Measurements from ENCODE around the gene MBD3L3.
"Not testable (repeated sequence)": the region's sequence is repeated elsewhere in the genome, so short reads cannot be mapped to it uniquely, and the experiment has no call there.

The MBD3L3 gene

DNA sequence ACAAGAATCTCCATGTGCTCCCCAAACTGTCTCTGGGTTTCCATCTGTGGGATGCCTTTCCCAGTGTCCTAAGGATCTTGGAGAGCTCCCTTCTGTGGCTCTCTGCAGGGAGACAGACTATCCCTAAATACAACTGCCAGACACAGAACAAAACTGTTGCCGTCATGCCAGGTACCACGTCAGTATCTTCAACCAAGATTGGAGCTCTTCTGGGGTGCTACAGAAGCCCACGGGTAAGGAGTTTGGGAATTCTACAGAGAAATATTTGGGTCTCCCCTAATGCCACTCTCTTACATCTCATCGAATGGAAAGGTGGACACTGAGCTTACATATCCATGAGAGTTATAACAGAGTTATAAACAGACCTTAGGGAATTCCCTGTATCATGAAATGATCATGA, 4.9 kb upstream of the MBD3L3 start:
- FAIRE-seq = no peak

DNA sequence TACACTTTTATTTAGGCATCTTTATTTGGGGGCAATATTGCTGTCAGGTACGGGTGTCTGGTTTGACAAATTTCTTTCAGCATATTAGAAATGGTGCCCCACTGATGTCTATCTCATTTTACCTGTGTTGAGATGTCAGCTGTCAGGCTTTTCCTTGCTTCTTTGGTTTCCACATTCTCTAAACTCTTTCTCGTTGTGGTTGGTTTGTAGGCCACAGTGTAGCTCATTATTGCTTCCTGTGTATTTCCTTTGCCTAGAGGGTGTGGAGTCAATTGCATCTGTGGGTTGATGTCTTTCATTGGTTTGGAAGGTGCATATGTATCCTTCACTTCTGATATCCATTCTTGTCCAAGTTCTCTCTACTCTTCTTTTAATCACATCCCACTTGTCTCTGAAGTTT, 1.5 kb upstream of the MBD3L3 start:
- FAIRE-seq = peak; percentile 49

DNA sequence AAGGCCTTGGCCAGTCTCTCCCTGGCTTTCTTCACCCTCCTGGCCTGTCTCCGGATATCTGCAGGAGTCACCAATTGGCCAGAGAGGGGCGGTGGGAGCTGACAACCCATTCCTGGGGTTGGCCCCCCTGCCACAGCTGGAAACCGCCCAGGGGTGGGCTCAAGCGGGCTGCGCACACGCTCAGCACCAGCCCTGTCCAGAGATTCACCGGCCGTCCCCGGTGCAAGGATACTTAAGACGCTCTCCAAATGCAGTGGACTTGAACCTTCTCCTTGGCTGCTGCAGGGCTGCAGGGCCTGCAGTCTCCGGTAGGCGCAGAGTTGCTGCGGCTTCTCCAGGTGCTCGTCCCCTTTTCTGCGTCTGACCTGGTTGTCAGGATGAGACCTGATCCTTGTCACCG, 2.1 kb downstream of the MBD3L3 start:
- not testable (repeated sequence) for FAIRE-seq

GRCh38 chr19:7055679-7056078, 2.8 kb downstream of the MBD3L3 start:
- not testable (repeated sequence) for FAIRE-seq

DNA sequence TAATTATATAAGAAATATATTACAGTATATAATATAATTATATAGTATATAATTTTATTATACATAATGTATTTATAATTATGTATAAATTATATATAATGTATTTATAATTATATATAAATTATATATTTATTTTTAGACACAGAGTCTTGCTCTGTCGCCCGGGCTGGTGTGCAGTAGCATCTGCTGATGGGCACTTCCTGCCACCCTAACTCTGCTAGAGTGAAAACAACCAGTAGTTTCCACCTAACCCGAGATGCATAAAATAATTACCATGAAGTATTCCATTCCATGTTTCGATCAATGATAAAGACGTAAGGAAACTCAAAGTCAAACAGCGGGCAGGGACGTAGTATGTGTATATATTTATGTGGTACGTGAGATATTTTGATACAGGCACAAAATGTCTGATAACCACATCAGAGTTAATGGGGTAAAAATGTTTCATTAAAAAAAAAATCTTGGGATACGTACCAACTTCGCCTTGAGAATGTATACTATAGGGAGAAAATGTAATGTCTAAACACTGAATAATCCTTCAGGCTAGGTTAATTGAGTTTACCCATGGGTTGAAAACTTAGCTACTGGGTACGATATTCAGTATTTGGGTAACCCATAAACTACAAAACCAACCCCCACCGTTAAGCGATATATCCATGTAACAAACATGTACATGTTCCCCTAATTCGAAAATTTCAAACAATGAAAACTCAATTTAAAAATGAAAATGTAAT, 3.7 kb downstream of the MBD3L3 start:
- peak; percentile 91 for FAIRE-seq

DNA sequence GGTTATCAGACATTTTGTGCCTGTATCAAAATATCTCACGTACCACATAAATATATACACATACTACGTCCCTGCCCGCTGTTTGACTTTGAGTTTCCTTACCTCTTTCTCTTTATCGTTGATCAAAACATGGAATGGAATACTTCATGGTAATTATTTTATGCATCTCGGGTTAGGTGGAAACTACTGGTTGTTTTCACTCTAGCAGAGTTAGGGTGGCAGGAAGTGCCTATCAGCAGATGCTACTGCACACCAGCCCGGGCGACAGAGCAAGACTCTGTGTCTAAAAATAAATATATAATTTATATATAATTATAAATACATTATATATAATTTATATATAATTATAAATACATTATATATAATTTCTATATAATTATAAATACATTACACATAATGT, 5.6 kb downstream of the MBD3L3 start:
- not testable (repeated sequence) for FAIRE-seq

GRCh38 chr19:7051421-7051820, 7.1 kb downstream of the MBD3L3 start:
- not testable (repeated sequence) for FAIRE-seq

GRCh38 chr19:7049021-7049420, 9.5 kb downstream of the MBD3L3 start, which contains the start of gene MBD3L2:
TSS of gene MBD3L2 (plus strand) at chr19:7049321. CDS start at chr19:7049374, 53 bp downstream.
- FAIRE-seq = not testable (repeated sequence)

- FAIRE-seq = not testable (repeated sequence)
Measured at GRCh38 chr19:7041563-7041962, 16.9 kb downstream of the MBD3L3 start.

DNA sequence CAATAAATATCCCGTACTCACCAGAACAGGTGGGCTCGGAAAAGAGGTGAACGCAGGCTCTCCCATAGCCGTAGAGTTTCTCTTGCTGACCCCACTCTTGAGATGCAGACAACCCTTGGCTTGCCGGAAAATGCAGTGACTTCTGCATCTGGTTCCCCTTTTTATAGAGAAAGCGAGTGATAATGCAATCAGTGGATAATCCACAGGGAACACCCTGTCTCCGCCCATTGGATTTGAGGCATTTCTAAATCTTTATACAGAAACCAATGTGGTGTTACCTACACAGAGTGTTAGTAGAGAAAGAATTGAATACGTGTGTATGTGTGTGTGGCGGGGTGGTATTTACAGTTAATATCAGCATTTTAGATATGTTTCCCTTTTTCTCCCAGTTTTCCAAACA, 18.4 kb downstream of the MBD3L3 start, which contains the start of gene MBD3L4:
TSS of gene MBD3L4 (minus strand) at position 101 of the 400 bp plus-strand sequence. CDS start at position 66, 35 bp downstream.
- FAIRE-seq = not testable (repeated sequence)

- not testable (repeated sequence) for FAIRE-seq
Measured at GRCh38 chr19:7030278-7030677, 28.2 kb downstream of the MBD3L3 start, which contains the start of gene MBD3L5. TSS of gene MBD3L5 (plus strand) at chr19:7030578. CDS start at chr19:7030612, 34 bp downstream.

DNA sequence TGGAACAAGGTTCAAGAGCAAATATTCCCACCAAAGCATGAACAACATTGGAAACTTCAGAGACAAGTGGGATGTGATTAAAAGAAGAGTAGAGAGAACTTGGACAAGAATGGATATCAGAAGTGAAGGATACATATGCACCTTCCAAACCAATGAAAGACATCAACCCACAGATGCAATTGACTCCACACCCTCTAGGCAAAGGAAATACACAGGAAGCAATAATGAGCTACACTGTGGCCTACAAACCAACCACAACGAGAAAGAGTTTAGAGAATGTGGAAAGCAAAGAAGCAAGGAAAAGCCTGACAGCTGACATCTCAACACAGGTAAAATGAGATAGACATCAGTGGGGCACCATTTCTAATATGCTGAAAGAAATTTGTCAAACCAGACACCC, 29.7 kb downstream of the MBD3L3 start:
- not testable (repeated sequence) for FAIRE-seq

- FAIRE-seq = not testable (repeated sequence)
Measured at GRCh38 chr19:7021331-7021730, 37.1 kb downstream of the MBD3L3 start, which contains the start of gene MBD3L2B. TSS of gene MBD3L2B (minus strand) at chr19:7021431. CDS start at chr19:7021397, 34 bp downstream.

DNA sequence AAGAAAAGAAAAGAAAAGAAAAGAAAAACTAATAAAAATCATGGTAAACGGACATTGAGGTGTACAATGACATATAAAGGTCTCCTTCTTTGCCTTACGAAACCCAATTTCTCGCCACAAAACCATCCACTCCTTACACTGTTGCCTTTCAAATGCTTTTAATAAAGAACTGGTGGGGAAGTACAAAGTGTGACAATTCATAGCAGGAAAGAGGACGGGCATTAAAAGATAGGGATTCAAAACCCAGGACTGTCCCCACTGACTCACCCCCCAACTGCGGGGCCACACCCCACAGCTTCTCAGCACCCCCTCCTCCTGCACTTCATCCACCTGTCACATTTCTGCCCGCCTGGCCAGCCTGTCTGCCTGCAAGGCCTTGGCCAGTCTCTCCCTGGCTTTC, 39.6 kb downstream of the MBD3L3 start:
- FAIRE-seq = no peak

GRCh38 chr19:7013678-7014077, 44.8 kb downstream of the MBD3L3 start:
- FAIRE-seq = no peak

- FAIRE-seq = no peak
Measured at GRCh38 chr19:7010722-7011593, 47.5 kb downstream of the MBD3L3 start.

- FAIRE-seq = no peak
Measured at GRCh38 chr19:7007859-7008258, 50.6 kb downstream of the MBD3L3 start.

Measured in colon (tissue), 2 donors.